MCF 10A (cell line): ENCODE data around the gene C9orf43. TPM values are rescaled to one million over a fixed set of nuclear protein-coding genes. Genes with fewer than 3 reads are reported as not detected.

Experiments used
- BruUV-seq: library from RNA; stranded (reverse); fragments of 400-500 nt; replicated peaks from 2 replicates; lab custom pipeline; 2021; lab: Mats Ljungman, UMichigan
- CTCF ChIA-PET: fragments of 300-600 bp; sonication (Branson Sonifier 250); formaldehyde crosslinking; extraction: SDS; loops from one replicate; lab custom pipeline; 2021; ENCODE audit warnings: antibody characterized with exemption, inconsistent platforms; lab: Yijun Ruan, JAX
- POLR2A ChIA-PET: fragments of 300-600, 350-650 bp; sonication (Branson Sonifier 250); formaldehyde crosslinking; extraction: SDS; loops from one replicate; lab custom pipeline; 2020; ENCODE audit warnings: antibody characterized with exemption, inconsistent platforms; lab: Yijun Ruan, JAX
- DNase-seq: peaks from one replicate; pipeline ENCODE4 v3.0.0-alpha.2; 2018; ENCODE audit not compliant: unreplicated experiment
- H3K27ac Mint-ChIP-seq: one replicate; pipeline ENCODE4 v1.8.0; 2022; ENCODE audit warnings: mild to moderate bottlenecking, low read depth, mixed read lengths; ENCODE audit not compliant: unreplicated experiment
- H3K27me3 Mint-ChIP-seq: one replicate; pipeline ENCODE4 v1.8.0; 2022; ENCODE audit warnings: mixed read lengths; ENCODE audit not compliant: insufficient read depth, unreplicated experiment
- H3K36me3 Mint-ChIP-seq: one replicate; pipeline ENCODE4 v1.8.0; 2022; ENCODE audit warnings: mild to moderate bottlenecking, moderate library complexity, mixed read lengths; ENCODE audit not compliant: insufficient read depth, unreplicated experiment
- H3K4me1 Mint-ChIP-seq: one replicate; pipeline ENCODE4 v1.8.0; 2022; ENCODE audit warnings: mixed read lengths; ENCODE audit not compliant: insufficient read depth, unreplicated experiment
- H3K4me3 Mint-ChIP-seq: one replicate; pipeline ENCODE4 v1.8.0; 2022; ENCODE audit warnings: mild to moderate bottlenecking, moderate library complexity, mixed read lengths; ENCODE audit not compliant: unreplicated experiment
- H3K9me3 Mint-ChIP-seq: one replicate; pipeline ENCODE4 v1.8.0; 2022; ENCODE audit warnings: mixed read lengths; ENCODE audit not compliant: unreplicated experiment
- CTCF ChIP-seq: fragments of 200-600 bp; IDR thresholded peaks from one replicate; pipeline ENCODE4 v1.8.0; 2022; ENCODE audit warnings: antibody characterized with exemption, mild to moderate bottlenecking; ENCODE audit not compliant: unreplicated experiment
- intact Hi-C: fragments of 100-400 bp; cut with micrococcal nuclease; formaldehyde crosslinking; loops from 2 replicates; pipeline ENCODE4 v1.14.1; 2022
- total RNA-seq: library from RNA; stranded (reverse); gene quantifications from 2 replicates; pipeline ENCODE4 v1.2.3, GENCODE V29; 2022

Gene C9orf43
- total RNA-seq, 1 experiment from 2014 or later: 0.84 TPM

GRCh38 chr9:113425072-113425471 is 14.5 kb downstream of the C9orf43 start:
- ChIA-PET CTCF (interaction anchor here (0.7 to 1.3 kb wide), 4 partner anchors 21 to 231 kb away, joined by 3 to 9 read pairs (median 4); no protein-coding TSS in a partner anchor), POLR2A (interaction anchor here (1.1 kb wide), 1 partner anchor 15 kb away, joined by 3 read pairs; the partner anchor contains the start of genes C9orf43 and POLE3)
- no peak for TF ChIP-seq CTCF

GRCh38 chr9:113426701-113427100 is 16.2 kb downstream of the C9orf43 start:
- POLR2A ChIA-PET: no interaction called here

More at GRCh38 chr9:113425072-113425471, 14.5 kb downstream of the C9orf43 start:
- Mint-ChIP-seq H3K4me1 (peaks cover 6% of the 10 kb centered on the region), H3K27ac (no peak overlapping the region), H3K27me3 (no peaks in the 10 kb centered on the region), H3K36me3 (no peaks in the 10 kb centered on the region), H3K9me3 (no peaks in the 10 kb centered on the region), H3K4me3 (no peak overlapping the region)
- no TSS peak for BruUV-seq
- no peak for DNase-seq
- intact Hi-C loops: no loop called here

GRCh38 chr9:113427629-113428028 is 17.1 kb downstream of the C9orf43 start:
- CTCF ChIA-PET: interaction anchor here (0.5 to 1.5 kb wide), 2 partner anchors 11 to 92 kb away, joined by 3 to 5 read pairs; no protein-coding TSS in a partner anchor
- Mint-ChIP-seq H3K36me3 (no peaks in the 10 kb centered on the region), H3K4me3 (no peak overlapping the region), H3K27me3 (peaks cover 5% of the 10 kb centered on the region), H3K9me3 (no peaks in the 10 kb centered on the region), H3K27ac (peak overlapping the region; percentile 76), H3K4me1 (peaks cover 6% of the 10 kb centered on the region)
- POLR2A ChIA-PET: no interaction called here
- DNase-seq: peak; percentile 68
- intact Hi-C loops: no loop called here
- TF ChIP-seq CTCF: no peak
- no TSS peak for BruUV-seq

More at GRCh38 chr9:113426701-113427100, 16.2 kb downstream of the C9orf43 start:
- no peak overlapping the region for H3K4me3 Mint-ChIP-seq
- DNase-seq: no peak
- intact Hi-C loops: no loop called here
- BruUV-seq: no TSS peak
- CTCF ChIA-PET: interaction anchor here (1.2 to 1.5 kb wide), 2 partner anchors 10 to 229 kb away, joined by 4 to 5 read pairs; no protein-coding TSS in a partner anchor
- H3K9me3 Mint-ChIP-seq: no peaks in the 10 kb centered on the region
- H3K27ac Mint-ChIP-seq: no peak overlapping the region
- TF ChIP-seq CTCF: no peak
- no peaks in the 10 kb centered on the region for H3K27me3 Mint-ChIP-seq
- H3K4me1 Mint-ChIP-seq: peaks cover 6% of the 10 kb centered on the region
- no peaks in the 10 kb centered on the region for H3K36me3 Mint-ChIP-seq

- Mint-ChIP-seq H3K27ac (peak overlapping the region; percentile 76), H3K36me3 (no peaks in the 10 kb centered on the region), H3K4me3 (no peak overlapping the region), H3K4me1 (peaks cover 6% of the 10 kb centered on the region), H3K27me3 (peaks cover 11% of the 10 kb centered on the region), H3K9me3 (no peaks in the 10 kb centered on the region)
- no peak for DNase-seq
- ChIA-PET POLR2A (no interaction called here), CTCF (interaction anchor here (0.5 to 1.5 kb wide), 2 partner anchors 12 to 93 kb away, joined by 3 to 5 read pairs; no protein-coding TSS in a partner anchor)
- intact Hi-C loops: no loop called here
- TF ChIP-seq CTCF: no peak
- no TSS peak for BruUV-seq
Measured at GRCh38 chr9:113428062-113428615, 17.6 kb downstream of the C9orf43 start.
